ENCODE measurements around the gene ETDA.

GRCh38 chrX:135273162-135273561, 21.3 kb downstream of the ETDA start:
- TF ChIP-seq CTCF (conservative IDR thresholded peaks at IDR 0.05) (no peak), ZFX (IDR thresholded peaks at IDR 0.05) (no peak)

Data from C4-2B (cell line).